NCI-H1694 treated with DMSO at 0.1 percent for 48 hours (cell line): ENCODE data around the gene NFIL3.
A peak's percentile ranks its signal among the peaks of the same experiment; 100 is the strongest.
"Not testable (repeated sequence)": the region's sequence is repeated elsewhere in the genome, so short reads cannot be mapped to it uniquely, and the experiment has no call there.

Experiments used
- DNase-seq: peaks from one replicate; lab custom pipeline; 2025; lab: John Stamatoyannopoulos, UW

The NFIL3 gene

DNA sequence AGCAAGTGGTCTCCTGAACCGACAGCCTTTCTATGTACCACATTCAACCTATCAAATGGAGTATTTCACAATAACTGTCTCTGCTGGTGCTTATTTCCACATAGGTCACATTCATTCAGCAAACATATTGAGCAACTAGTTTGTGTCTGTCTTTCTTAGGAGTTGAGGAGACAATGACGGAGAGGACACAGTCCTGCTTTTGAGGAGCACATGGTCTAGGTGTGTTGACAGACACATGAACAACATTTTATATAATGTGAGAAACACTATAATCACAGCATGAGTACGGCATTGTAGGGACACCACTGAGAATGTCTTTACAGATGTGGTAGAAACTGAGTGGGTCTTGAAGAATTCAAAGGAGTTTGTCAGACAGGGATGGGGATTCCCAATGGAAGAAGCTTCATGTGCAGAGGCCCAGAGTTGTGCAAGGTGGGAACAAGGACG, 28.5 kb downstream of the NFIL3 start:
- no peak for DNase-seq

- no peak for DNase-seq
Observed at GRCh38 chr9:91393826-91394225, 29.8 kb downstream of the NFIL3 start.

- no peak for DNase-seq
Observed at GRCh38 chr9:91392435-91392834, 31.2 kb downstream of the NFIL3 start.

- DNase-seq: no peak
Observed at GRCh38 chr9:91391818-91392217, 31.8 kb downstream of the NFIL3 start.

- DNase-seq: no peak
Observed at GRCh38 chr9:91391412-91391811, 32.2 kb downstream of the NFIL3 start.

DNA sequence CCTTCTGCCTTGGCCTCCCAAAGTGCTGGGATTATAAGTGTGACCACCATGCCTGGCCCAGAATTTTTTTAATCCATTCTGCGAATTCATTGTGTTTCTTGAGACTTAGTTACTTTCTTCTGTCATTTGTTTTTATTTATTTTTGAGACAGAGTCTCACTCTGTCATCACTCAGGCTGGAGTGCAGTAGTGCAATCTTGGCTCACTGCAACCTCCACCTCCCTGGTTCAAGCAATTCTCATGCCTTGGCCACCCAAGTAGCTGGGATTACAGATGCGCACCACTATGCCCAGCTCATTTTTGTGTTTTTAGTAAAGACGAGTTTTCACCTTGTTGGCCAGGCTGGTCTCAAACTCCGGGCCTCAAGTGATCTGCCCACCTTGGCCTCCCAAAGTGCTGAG, 33.9 kb downstream of the NFIL3 start:
- DNase-seq: not testable (repeated sequence)

GRCh38 chr9:91386765-91387164, 36.9 kb downstream of the NFIL3 start:
- no peak for DNase-seq

- DNase-seq: no peak
Observed at GRCh38 chr9:91384954-91385353, 38.7 kb downstream of the NFIL3 start.

GRCh38 chr9:91383577-91383976, 40.1 kb downstream of the NFIL3 start:
- no peak for DNase-seq

- no peak for DNase-seq
Observed at GRCh38 chr9:91382298-91382697, 41.3 kb downstream of the NFIL3 start.

DNA sequence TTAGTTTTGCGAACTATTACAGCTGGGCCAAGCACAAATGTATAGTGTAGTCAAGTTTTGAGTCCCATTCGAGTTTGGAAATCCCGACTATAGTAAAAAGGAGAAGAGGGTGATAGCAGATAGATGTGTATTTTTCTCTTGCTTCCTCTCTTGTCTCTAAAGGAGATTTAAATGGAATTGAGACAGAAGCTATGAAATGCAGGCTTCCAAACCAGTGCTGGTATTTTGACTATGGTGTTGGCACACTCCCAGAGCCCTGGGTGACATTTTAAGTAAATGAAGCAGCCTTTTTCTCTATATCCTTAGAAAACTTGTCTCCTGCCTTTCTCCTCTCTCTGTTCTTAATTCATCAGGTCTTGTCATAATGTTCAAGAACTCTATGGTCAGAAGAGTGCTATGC, 44.2 kb downstream of the NFIL3 start:
- no peak for DNase-seq

GRCh38 chr9:91378695-91379127, 44.9 kb downstream of the NFIL3 start:
- DNase-seq: no peak

GRCh38 chr9:91378054-91378453, 45.6 kb downstream of the NFIL3 start:
- DNase-seq: not testable (repeated sequence)

DNA sequence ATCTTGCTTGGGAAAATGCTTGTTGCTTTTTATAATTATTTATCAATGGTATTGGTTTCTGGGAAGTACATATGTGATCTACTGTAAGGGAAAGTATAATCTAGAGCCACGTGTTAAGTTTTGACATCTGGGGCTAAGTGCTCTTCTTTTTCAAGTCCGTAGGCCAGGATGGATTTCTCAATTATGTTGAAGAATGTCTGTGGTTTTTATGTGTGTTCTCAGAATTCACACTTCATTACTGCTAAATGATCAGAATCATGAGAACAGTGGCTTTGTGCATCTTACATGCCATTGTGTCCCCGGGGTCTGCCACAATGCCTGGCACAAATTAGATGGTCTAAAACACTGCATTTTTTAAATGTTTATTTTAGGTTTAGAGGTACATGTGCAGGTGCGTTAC, 47.4 kb downstream of the NFIL3 start:
- DNase-seq: no peak

- no peak for DNase-seq
Observed at GRCh38 chr9:91374939-91375338, 48.7 kb downstream of the NFIL3 start.

DNA sequence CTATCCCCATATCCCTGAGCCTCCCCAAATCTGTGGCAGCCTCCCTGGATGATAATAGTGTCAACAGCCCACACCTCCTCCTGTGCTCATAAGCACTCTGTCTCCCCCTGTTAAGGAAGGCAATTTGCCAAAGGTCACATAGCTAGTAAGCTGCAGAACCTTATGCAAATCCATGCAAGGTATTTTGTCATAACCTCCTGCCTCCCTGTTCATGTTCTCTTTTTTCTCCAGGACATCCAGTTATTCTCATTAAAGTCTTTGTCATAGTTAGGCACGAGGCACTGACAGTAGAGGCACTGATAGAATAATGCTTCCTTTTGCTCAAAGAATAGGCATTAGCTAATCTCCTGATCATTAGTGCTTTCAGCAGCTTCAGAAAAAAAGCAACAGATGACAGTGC, 51.7 kb downstream of the NFIL3 start:
- no peak for DNase-seq

GRCh38 chr9:91370006-91370405, 53.6 kb downstream of the NFIL3 start:
- not testable (repeated sequence) for DNase-seq

DNA sequence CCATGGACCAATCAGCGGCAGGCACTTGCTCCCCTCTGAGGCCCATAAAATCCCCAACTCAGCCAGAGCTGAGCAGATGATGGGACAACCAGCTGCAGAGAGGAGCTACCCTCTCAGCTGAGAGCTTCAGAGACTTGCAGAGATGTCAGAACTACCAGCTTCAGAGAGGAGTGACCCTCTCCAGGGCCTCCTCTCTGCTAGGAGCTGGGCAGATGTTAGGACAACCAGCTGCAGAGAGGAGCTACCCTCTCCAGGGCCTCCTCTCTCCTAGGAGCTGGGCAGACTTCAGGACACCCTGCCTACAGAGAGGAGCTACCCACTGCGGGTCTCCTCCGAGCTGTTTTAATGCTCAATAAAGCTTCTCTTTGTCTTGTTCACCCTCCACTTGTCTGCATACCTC, 58.9 kb downstream of the NFIL3 start:
- DNase-seq: no peak

GRCh38 chr9:91364005-91364404, 59.6 kb downstream of the NFIL3 start:
- no peak for DNase-seq

DNA sequence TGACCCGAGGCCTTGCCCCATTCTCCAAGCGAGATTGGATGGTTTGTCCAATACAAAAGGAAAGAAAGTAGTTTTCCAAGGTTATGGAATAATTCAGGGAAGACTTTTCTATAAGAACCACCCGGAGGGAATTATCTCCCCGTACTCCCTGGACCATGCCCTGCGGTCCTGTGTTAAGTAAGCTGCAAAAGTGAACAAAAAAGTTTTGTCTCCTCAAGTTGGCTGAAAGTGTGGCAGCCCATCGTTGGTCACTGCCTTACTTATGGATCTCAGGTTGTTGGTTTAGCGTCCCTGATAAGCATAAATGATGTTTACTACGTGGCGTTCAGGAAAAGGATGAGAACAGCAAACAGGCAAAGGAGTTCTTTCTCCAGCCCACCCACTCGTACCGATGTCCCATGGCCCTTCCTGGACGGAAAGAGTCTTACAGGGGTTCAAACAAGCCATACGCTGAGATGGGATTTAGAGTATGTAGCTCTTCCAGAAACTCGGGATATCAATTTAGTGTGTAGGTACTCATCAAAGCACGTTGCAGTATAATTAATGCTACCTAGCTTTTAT, 61.5 kb downstream of the NFIL3 start:
- no peak for DNase-seq

GRCh38 chr9:91361291-91362050, 62.2 kb downstream of the NFIL3 start, which contains the start of gene AUH:
AUH (minus strand) TSS chr9:91361918; CDS start chr9:91361889, 29 bp downstream.
- DNase-seq: peak; percentile 26

- DNase-seq: no peak
Observed at GRCh38 chr9:91360551-91361290, 62.9 kb downstream of the NFIL3 start.
